ENCODE measurements around the gene PIK3AP1.

The PIK3AP1 gene

GRCh38 chr10:96696845-96697425 is 23.4 kb downstream of the PIK3AP1 start:
- no peak overlapping the region for H3K4me3 ChIP-seq
- H3K9ac ChIP-seq (ENCODE audit: insufficient read length), result no peak overlapping the region
- TF ChIP-seq POLR2AphosphoS5 (IDR thresholded peaks at IDR 0.05; ENCODE audit: borderline replicate concordance, low read depth, low read length), result no peak
- TF ChIP-seq FOXP2 (optimal IDR thresholded peaks at IDR 0.05; ENCODE audit: control extremely low read depth, extremely low read length, insufficient read depth), result no peak
- TF ChIP-seq EZH2 (IDR thresholded peaks at IDR 0.05), result no peak
- no peaks in the 10 kb centered on the region for H3K36me3 ChIP-seq (ENCODE audit: insufficient read depth, low read length)
- H3K9me3 ChIP-seq (ENCODE audit: low read depth, low read length), result no peaks in the 10 kb centered on the region
- DNase-seq (ENCODE audit: low read depth, low spot score), result no peak
- no peak overlapping the region for H3K27ac ChIP-seq

- Histone ChIP-seq H3K36me3 (ENCODE audit: insufficient read depth, low read length) (no peaks in the 10 kb centered on the region), H3K9me3 (ENCODE audit: low read depth, low read length) (no peaks in the 10 kb centered on the region), H3K4me3 (no peak overlapping the region), H3K27ac (no peak overlapping the region), H3K9ac (ENCODE audit: insufficient read length) (no peak overlapping the region)
- DNase-seq (ENCODE audit: low read depth, low spot score), result no peak
- no peak for TF ChIP-seq EZH2 (IDR thresholded peaks at IDR 0.05)
- TF ChIP-seq FOXP2 (optimal IDR thresholded peaks at IDR 0.05; ENCODE audit: control extremely low read depth, extremely low read length, insufficient read depth), result no peak
- TF ChIP-seq POLR2AphosphoS5 (IDR thresholded peaks at IDR 0.05; ENCODE audit: borderline replicate concordance, low read depth, low read length), result no peak
Measured at GRCh38 chr10:96695975-96696634, 24.2 kb downstream of the PIK3AP1 start.

- H3K4me3 ChIP-seq, result no peak overlapping the region
- H3K9ac ChIP-seq (ENCODE audit: insufficient read length), result no peak overlapping the region
- H3K27ac ChIP-seq, result no peak overlapping the region
- TF ChIP-seq EZH2 (IDR thresholded peaks at IDR 0.05) (no peak), POLR2AphosphoS5 (IDR thresholded peaks at IDR 0.05; ENCODE audit: borderline replicate concordance, low read depth, low read length) (no peak), FOXP2 (optimal IDR thresholded peaks at IDR 0.05; ENCODE audit: control extremely low read depth, extremely low read length, insufficient read depth) (no peak)
- no peak for DNase-seq (ENCODE audit: low read depth, low spot score)
- H3K9me3 ChIP-seq (ENCODE audit: low read depth, low read length), result no peaks in the 10 kb centered on the region
- no peaks in the 10 kb centered on the region for H3K36me3 ChIP-seq (ENCODE audit: insufficient read depth, low read length)
Measured at GRCh38 chr10:96695366-96695765, 24.9 kb downstream of the PIK3AP1 start.

DNA sequence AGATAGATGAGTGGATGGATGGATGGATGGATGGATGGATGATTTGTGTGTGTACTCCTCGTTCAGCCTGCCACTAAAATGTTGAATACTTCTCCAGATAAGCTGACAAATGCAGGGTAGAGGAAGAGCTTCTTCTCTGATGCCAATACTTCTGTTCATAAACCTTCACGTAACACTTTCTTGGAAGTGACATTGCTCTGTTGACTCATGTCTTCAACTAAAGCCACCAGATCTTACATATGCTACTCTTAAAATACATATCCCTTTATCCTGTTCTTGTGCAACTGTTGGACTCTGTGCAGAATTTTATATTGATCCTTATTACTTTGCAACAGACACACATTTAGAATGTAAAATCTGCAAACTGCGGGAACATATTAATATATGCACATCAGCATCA is 26.9 kb downstream of the PIK3AP1 start:
- no peaks in the 10 kb centered on the region for H3K9me3 ChIP-seq (ENCODE audit: low read depth, low read length)
- H3K9ac ChIP-seq (ENCODE audit: insufficient read length), result no peak overlapping the region
- TF ChIP-seq POLR2AphosphoS5 (IDR thresholded peaks at IDR 0.05; ENCODE audit: borderline replicate concordance, low read depth, low read length) (no peak), FOXP2 (optimal IDR thresholded peaks at IDR 0.05; ENCODE audit: control extremely low read depth, extremely low read length, insufficient read depth) (no peak), EZH2 (IDR thresholded peaks at IDR 0.05) (no peak)
- H3K36me3 ChIP-seq (ENCODE audit: insufficient read depth, low read length), result no peaks in the 10 kb centered on the region
- H3K4me3 ChIP-seq, result no peak overlapping the region
- DNase-seq (ENCODE audit: low read depth, low spot score), result no peak
- H3K27ac ChIP-seq, result no peak overlapping the region

DNA sequence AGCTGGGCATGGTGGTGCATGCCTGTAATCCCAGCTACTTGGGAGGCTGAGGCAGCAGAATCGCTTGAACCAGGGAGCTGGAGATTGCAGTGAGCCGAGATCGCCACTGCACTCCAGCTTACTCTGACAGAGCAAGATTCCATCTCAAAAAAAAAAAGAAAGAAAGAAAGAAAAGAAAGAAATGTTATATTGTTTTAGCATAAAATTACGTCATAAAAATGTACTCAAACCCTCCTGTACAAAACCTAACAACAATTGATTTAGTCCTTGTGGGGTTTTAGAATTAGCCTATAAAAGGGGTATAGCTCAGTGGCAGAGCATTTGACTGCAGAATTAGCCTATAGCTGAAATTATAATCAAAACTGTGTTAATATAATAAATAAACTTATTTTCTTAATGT is 27.9 kb downstream of the PIK3AP1 start:
- no peak for DNase-seq (ENCODE audit: low read depth, low spot score)
- Histone ChIP-seq H3K9ac (ENCODE audit: insufficient read length) (no peak overlapping the region), H3K9me3 (ENCODE audit: low read depth, low read length) (no peaks in the 10 kb centered on the region), H3K36me3 (ENCODE audit: insufficient read depth, low read length) (no peaks in the 10 kb centered on the region), H3K27ac (no peak overlapping the region), H3K4me3 (no peak overlapping the region)
- no peak for TF ChIP-seq EZH2 (IDR thresholded peaks at IDR 0.05)
- no peak for TF ChIP-seq POLR2AphosphoS5 (IDR thresholded peaks at IDR 0.05; ENCODE audit: borderline replicate concordance, low read depth, low read length)
- TF ChIP-seq FOXP2 (optimal IDR thresholded peaks at IDR 0.05; ENCODE audit: control extremely low read depth, extremely low read length, insufficient read depth), result no peak

DNA sequence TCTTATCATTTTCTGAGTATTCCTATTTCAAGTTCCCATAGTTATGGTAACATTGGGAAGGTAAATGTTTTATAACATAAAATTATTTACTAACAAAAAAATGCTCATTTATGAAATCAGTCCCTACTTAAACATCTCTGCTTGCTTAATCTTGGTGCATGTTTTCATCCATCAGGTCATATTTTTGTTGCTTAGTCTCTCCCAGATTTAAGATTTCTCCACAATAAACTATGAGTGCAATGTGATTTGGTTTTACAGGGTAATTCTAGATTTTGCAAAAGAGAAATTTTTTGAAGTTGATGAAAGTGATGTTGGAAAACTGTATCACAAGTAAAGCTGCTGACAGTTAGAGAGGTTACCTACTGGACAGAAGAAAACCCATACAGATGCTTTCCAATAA is 28.6 kb downstream of the PIK3AP1 start:
- H3K27ac ChIP-seq, result no peak overlapping the region
- DNase-seq (ENCODE audit: low read depth, low spot score), result no peak
- H3K4me3 ChIP-seq, result no peak overlapping the region
- no peaks in the 10 kb centered on the region for H3K9me3 ChIP-seq (ENCODE audit: low read depth, low read length)
- H3K9ac ChIP-seq (ENCODE audit: insufficient read length), result no peak overlapping the region
- H3K36me3 ChIP-seq (ENCODE audit: insufficient read depth, low read length), result no peaks in the 10 kb centered on the region
- TF ChIP-seq EZH2 (IDR thresholded peaks at IDR 0.05) (no peak), POLR2AphosphoS5 (IDR thresholded peaks at IDR 0.05; ENCODE audit: borderline replicate concordance, low read depth, low read length) (no peak), FOXP2 (optimal IDR thresholded peaks at IDR 0.05; ENCODE audit: control extremely low read depth, extremely low read length, insufficient read depth) (no peak)

- H3K36me3 ChIP-seq (ENCODE audit: insufficient read depth, low read length), result no peaks in the 10 kb centered on the region
- no peak overlapping the region for H3K27ac ChIP-seq
- H3K9me3 ChIP-seq (ENCODE audit: low read depth, low read length), result no peaks in the 10 kb centered on the region
- H3K9ac ChIP-seq (ENCODE audit: insufficient read length), result no peak overlapping the region
- TF ChIP-seq EZH2 (IDR thresholded peaks at IDR 0.05) (no peak), POLR2AphosphoS5 (IDR thresholded peaks at IDR 0.05; ENCODE audit: borderline replicate concordance, low read depth, low read length) (no peak), FOXP2 (optimal IDR thresholded peaks at IDR 0.05; ENCODE audit: control extremely low read depth, extremely low read length, insufficient read depth) (no peak)
- DNase-seq (ENCODE audit: low read depth, low spot score), result no peak
- H3K4me3 ChIP-seq, result no peak overlapping the region
Measured at GRCh38 chr10:96690755-96691730, 29.3 kb downstream of the PIK3AP1 start.

- TF ChIP-seq POLR2AphosphoS5 (IDR thresholded peaks at IDR 0.05; ENCODE audit: borderline replicate concordance, low read depth, low read length), result no peak
- TF ChIP-seq FOXP2 (optimal IDR thresholded peaks at IDR 0.05; ENCODE audit: control extremely low read depth, extremely low read length, insufficient read depth), result no peak
- TF ChIP-seq EZH2 (IDR thresholded peaks at IDR 0.05), result no peak
- Histone ChIP-seq H3K4me3 (no peak overlapping the region), H3K27ac (no peak overlapping the region), H3K9ac (ENCODE audit: insufficient read length) (no peak overlapping the region), H3K36me3 (ENCODE audit: insufficient read depth, low read length) (no peaks in the 10 kb centered on the region), H3K9me3 (ENCODE audit: low read depth, low read length) (no peaks in the 10 kb centered on the region)
- DNase-seq (ENCODE audit: low read depth, low spot score), result no peak
Measured at GRCh38 chr10:96688789-96689188, 31.5 kb downstream of the PIK3AP1 start.

Measured in SK-N-MC (cell line).